ENCODE results near the gene KLHL20. TPM values are rescaled to one million over a fixed set of nuclear protein-coding genes. Genes with fewer than 3 reads are reported as not detected.

Gene KLHL20
- polyA plus RNA-seq, 1 donor = 22.1 TPM

DNA sequence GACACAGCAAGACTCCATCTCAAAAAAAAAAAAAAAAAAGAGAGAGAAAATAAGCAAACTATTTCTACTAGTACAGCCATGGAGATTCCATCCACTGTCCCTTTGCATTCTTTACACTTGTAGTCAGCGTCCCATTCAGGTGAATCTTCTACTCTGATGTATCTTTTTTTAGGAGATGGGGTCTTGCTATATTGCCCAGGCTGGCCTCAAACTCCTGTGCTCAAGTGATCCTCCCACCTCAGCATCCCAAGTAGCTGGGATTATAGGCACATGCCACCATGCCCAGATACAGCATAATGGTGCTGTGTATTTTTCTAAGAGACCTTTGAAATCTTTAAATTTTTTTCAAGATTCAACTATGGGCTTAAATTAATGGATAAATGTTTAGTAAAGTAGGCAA, 118.0 kb downstream of the KLHL20 start:
- no peak for DNase-seq (ENCODE audit: low read depth)

Other genes starting within 250 kb of the KLHL20 start
- 522 TPM for gene PRDX6, start 237.6 kb upstream of the KLHL20 start, polyA plus RNA-seq (ENCODE audit: insufficient read length)
- gene SLC9C2, start 111.9 kb upstream of the KLHL20 start, polyA plus RNA-seq (ENCODE audit: insufficient read length) = not detected
- not detected for gene TEX50, start 79.6 kb upstream of the KLHL20 start, polyA plus RNA-seq (ENCODE audit: insufficient read length)
- gene ANKRD45, start 45.1 kb upstream of the KLHL20 start, polyA plus RNA-seq (ENCODE audit: insufficient read length) = 0.19 TPM
- 12.7 TPM for gene DARS2, start 109.7 kb downstream of the KLHL20 start, polyA plus RNA-seq (ENCODE audit: insufficient read length)
- 7.7 TPM for gene CENPL, start 109.9 kb downstream of the KLHL20 start, polyA plus RNA-seq (ENCODE audit: insufficient read length)
- gene GAS5, start 153.0 kb downstream of the KLHL20 start, polyA plus RNA-seq (ENCODE audit: insufficient read length) = 658 TPM
- 5.6 TPM for gene ZBTB37, start 153.4 kb downstream of the KLHL20 start, polyA plus RNA-seq (ENCODE audit: insufficient read length)
- 0.16 TPM for gene SERPINC1, start 202.3 kb downstream of the KLHL20 start, polyA plus RNA-seq (ENCODE audit: insufficient read length)